Lower lobe of right lung (tissue), 2 donors: ENCODE measurements around the gene CEP112. TPM values are rescaled to one million over a fixed set of nuclear protein-coding genes. Genes with fewer than 3 reads are reported as not detected.

Experiments used
- ATAC-seq, 2 donors: fragments of 200-7000 bp; cut with Tn5 transposase; one replicate each; pipeline ENCODE4 v1.9.1; 2020 to 2022; ENCODE audit warnings: mild to moderate bottlenecking in 2 of 2, moderate library complexity in 2 of 2
- DNase-seq: peaks from one replicate; pipeline ENCODE4 v3.0.0-alpha.2; 2020
- H3K27ac ChIP-seq: fragments of 200-600 bp; one replicate; pipeline ENCODE4 v1.8.0; 2022
- H3K27me3 ChIP-seq: fragments of 200-600 bp; one replicate; pipeline ENCODE4 v1.8.0; 2022; ENCODE audit warnings: low read depth
- H3K36me3 ChIP-seq: fragments of 200-600 bp; one replicate; pipeline ENCODE4 v1.8.0; 2022; ENCODE audit warnings: mild to moderate bottlenecking
- H3K4me1 ChIP-seq: fragments of 200-600 bp; one replicate; pipeline ENCODE4 v1.8.0; 2022
- H3K4me3 ChIP-seq: fragments of 200-600 bp; one replicate; pipeline ENCODE4 v1.8.0; 2022; ENCODE audit warnings: mild to moderate bottlenecking
- H3K9me3 ChIP-seq: fragments of 200-600 bp; one replicate; pipeline ENCODE4 v1.8.0; 2022
- intact Hi-C: fragments of 100-400 bp; cut with DNase I; formaldehyde crosslinking; loops from one replicate; pipeline ENCODE4 v1.11.0; 2022
- total RNA-seq: library from RNA; stranded (reverse); fragmentation: NEBNext Ultra II Directional; extraction: Animal tissue kit (Norgen Biotek cat#: 25700); gene quantifications from one replicate; pipeline ENCODE4 v1.2.1, GENCODE V29; 2021
- TF ChIP-seq, protein P1 (sequence below): fragments of 200-600 bp; IDR thresholded peaks from one replicate; pipeline ENCODE4 v1.8.0; 2022; ENCODE audit warnings: antibody characterized with exemption, mild to moderate bottlenecking
- donor health status: DM: no; HTN: yes; CAD: no; lungs with severe emphysema.

Gene CEP112
- total RNA-seq, 1 donor from 2014 or later, result 30.1 TPM

DNA sequence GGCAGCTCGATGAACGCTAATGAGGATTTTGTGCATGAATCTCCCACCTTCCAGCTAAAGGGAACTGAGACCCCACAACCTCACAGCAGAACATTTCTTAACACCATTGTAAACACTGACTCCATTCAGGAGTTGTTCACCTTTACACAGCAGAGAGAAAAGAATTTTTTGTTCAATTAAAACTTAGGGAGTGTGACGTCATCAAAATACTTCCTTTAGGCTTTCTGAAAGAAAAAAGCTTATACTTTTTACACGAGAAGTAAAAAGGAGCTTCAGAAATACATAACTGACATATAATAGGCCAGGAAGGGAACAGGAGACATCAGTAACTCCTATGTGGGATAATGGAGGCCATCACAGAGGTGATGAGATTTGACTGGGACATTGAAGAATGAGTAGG is 532.4 kb downstream of the CEP112 start:
- Histone ChIP-seq H3K9me3 (no peaks in the 10 kb centered on the region), H3K27me3 (no peaks in the 10 kb centered on the region), H3K4me1 (no peaks in the 10 kb centered on the region), H3K27ac (no peak overlapping the region), H3K4me3 (no peak overlapping the region), H3K36me3 (no peaks in the 10 kb centered on the region)
- ATAC-seq (no peak), DNase-seq (no peak)
- intact Hi-C loops, result no loop called here
- TF ChIP-seq, protein P1, sequence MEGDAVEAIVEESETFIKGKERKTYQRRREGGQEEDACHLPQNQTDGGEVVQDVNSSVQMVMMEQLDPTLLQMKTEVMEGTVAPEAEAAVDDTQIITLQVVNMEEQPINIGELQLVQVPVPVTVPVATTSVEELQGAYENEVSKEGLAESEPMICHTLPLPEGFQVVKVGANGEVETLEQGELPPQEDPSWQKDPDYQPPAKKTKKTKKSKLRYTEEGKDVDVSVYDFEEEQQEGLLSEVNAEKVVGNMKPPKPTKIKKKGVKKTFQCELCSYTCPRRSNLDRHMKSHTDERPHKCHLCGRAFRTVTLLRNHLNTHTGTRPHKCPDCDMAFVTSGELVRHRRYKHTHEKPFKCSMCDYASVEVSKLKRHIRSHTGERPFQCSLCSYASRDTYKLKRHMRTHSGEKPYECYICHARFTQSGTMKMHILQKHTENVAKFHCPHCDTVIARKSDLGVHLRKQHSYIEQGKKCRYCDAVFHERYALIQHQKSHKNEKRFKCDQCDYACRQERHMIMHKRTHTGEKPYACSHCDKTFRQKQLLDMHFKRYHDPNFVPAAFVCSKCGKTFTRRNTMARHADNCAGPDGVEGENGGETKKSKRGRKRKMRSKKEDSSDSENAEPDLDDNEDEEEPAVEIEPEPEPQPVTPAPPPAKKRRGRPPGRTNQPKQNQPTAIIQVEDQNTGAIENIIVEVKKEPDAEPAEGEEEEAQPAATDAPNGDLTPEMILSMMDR, result no peak

DNA sequence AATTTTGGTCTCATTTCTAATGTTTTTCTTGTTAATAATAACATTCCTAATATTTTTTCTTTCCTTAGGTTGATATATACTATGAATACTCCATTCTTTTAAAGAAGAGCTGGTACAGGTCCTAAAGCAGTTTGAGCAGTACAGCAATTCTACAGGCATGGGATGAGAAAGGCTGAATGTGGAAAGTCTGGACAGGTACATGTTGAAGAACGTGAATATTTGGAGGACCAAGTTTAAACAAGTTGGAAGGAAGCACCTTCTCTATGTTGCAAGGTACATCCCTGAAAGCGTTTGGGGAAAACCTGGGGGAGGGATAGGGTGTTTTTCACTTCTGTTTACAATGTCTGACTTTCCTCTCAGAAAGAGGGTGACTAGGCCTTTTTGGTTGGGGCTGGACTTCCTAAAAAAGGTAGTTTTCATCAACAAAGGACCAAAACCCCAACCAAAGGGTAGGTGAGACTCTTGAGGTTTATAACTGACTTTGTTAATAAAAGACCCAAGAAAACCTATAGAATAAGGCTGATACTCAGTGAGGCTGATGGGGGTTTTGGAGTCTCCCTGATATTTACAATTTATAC is 534.6 kb downstream of the CEP112 start:
- no peaks in the 10 kb centered on the region for H3K36me3 ChIP-seq
- intact Hi-C loops, result no loop called here
- no peaks in the 10 kb centered on the region for H3K27me3 ChIP-seq
- TF ChIP-seq, protein P1, result no peak
- H3K27ac ChIP-seq, result no peak overlapping the region
- H3K4me1 ChIP-seq, result no peaks in the 10 kb centered on the region
- ATAC-seq (no peak), DNase-seq (no peak)
- no peaks in the 10 kb centered on the region for H3K9me3 ChIP-seq
- H3K4me3 ChIP-seq, result no peak overlapping the region

DNA sequence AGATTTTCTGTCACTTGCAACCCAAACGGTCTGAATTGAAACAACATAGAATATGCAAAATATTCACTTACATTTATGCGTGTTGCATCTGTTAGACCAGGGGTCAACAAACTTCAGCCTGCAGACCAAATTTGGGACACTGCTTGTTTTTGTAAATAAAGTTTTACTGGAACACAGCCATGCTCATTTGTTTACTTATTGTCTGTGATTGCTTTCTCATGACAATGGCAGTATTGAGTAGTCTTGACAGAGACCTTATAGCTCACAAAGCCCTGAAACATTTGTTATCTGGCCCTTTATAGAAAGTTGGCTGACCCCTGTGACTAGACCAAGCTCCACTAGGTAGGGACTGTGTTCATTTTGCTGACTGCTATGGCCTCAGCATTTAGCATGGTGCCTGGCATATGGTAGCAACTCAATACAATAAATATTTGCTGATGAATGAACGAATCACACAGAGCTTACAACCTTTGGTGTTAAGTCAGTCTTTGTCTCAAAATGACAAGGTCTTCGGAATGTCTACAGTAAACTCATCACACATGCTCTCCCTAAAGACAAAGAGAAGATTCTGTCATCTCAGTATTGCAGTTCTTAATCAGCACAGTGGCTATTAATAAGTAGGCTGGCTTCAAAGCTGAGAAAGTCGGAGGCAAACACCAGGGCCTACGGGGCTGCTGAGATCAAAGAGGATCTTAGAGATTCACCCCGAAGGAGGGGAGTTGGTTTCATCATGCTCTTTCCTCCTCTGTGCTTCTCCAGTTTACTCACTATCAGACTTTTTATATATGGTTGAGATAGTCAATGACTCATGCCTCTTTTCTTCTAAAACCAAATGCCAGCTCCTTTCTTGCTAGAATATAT is 535.3 kb downstream of the CEP112 start:
- intact Hi-C loops, result no loop called here
- TF ChIP-seq, protein P1, result no peak
- H3K27me3 ChIP-seq, result no peaks in the 10 kb centered on the region
- H3K4me3 ChIP-seq, result no peak overlapping the region
- DNase-seq (no peak), ATAC-seq (no peak)
- no peaks in the 10 kb centered on the region for H3K4me1 ChIP-seq
- no peak overlapping the region for H3K27ac ChIP-seq
- H3K36me3 ChIP-seq, result no peaks in the 10 kb centered on the region
- no peaks in the 10 kb centered on the region for H3K9me3 ChIP-seq

DNA sequence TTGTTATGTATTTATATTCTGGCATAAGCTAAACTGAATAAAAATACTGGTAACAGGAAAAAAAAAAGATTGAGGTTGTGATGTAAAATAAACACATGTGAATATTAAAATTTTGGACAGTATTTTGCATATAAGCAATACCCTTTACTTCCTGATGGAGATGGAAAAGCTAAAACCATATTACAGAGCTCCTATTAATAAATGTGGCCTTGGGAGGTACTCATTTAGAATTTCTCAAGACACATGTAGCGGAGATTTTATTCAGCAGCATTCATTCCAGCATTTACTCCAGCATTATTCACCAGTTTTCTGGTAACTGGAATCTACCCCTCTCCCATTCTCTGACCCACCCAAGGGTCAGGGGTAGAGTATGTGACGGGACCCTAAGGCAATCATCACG is 536.2 kb downstream of the CEP112 start:
- Histone ChIP-seq H3K9me3 (no peaks in the 10 kb centered on the region), H3K27ac (no peak overlapping the region), H3K4me3 (no peak overlapping the region), H3K27me3 (no peaks in the 10 kb centered on the region), H3K4me1 (no peaks in the 10 kb centered on the region), H3K36me3 (no peaks in the 10 kb centered on the region)
- no peak for DNase-seq
- no peak for ATAC-seq
- intact Hi-C loops, result no loop called here
- TF ChIP-seq, protein P1, result no peak

DNA sequence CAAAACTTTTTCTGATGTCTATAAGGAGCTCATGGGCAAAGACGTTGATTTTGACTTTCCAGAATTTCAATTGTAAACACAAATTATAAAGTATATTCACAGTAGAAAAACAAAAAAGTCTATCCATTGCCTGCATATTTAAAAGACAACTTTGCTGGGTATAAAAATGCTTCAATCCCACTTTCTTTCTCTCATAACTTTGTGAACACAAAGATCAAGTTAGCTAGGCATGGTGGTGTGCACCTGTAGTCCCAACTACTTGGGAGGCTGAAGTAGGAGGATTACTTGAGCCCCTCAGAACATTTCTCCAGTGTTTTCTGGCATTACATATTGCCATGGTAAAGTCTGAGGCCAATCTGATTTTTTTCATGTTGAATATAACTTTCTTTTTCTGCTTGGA is 547.4 kb downstream of the CEP112 start:
- DNase-seq (no peak), ATAC-seq (no peak)
- Histone ChIP-seq H3K27me3 (no peaks in the 10 kb centered on the region), H3K4me3 (no peak overlapping the region), H3K27ac (no peak overlapping the region), H3K4me1 (no peaks in the 10 kb centered on the region), H3K36me3 (no peaks in the 10 kb centered on the region), H3K9me3 (peaks cover 8% of the 10 kb centered on the region)
- intact Hi-C loops, result no loop called here
- TF ChIP-seq, protein P1, result no peak
